Activated naive CD8-positive, alpha-beta T cell treated with anti-CD3 and anti-CD28 coated beads, Interleukin-2, amount 10 ng/mL, durations not matched to agents 7 days and 5 days (primary cell): ENCODE measurements around the gene IRX3. TPM values are rescaled to one million over a fixed set of nuclear protein-coding genes. Genes with fewer than 3 reads are reported as not detected.

Experiments used
- ATAC-seq: fragments of 150-1000 bp; cut with Tn5 transposase; one replicate; pipeline ENCODE4 v1.10.0; 2021; ENCODE audit warnings: low read depth, moderate library complexity
- POLR2A ChIA-PET: fragments of 350-600 bp; sonication (Branson Sonifier 250); formaldehyde crosslinking; loops from one replicate; lab custom pipeline; 2021; ENCODE audit warnings: antibody characterized with exemption; lab: Charles Lee
- DNase-seq: peaks from one replicate; pipeline ENCODE4 v3.0.0; 2021
- H3K27ac Mint-ChIP-seq: one replicate; pipeline ENCODE4 v1.8.0; 2022; ENCODE audit warnings: mild to moderate bottlenecking, mixed read lengths
- H3K27me3 Mint-ChIP-seq: one replicate; pipeline ENCODE4 v1.8.0; 2022; ENCODE audit warnings: mild to moderate bottlenecking, moderate library complexity, mixed read lengths
- H3K36me3 Mint-ChIP-seq: one replicate; pipeline ENCODE4 v1.8.0; 2021; ENCODE audit warnings: mild to moderate bottlenecking, mixed read lengths
- H3K4me1 Mint-ChIP-seq: one replicate; pipeline ENCODE4 v1.8.0; 2021; ENCODE audit warnings: mixed read lengths
- H3K4me3 Mint-ChIP-seq: one replicate; pipeline ENCODE4 v1.8.0; 2022; ENCODE audit warnings: mild to moderate bottlenecking, moderate library complexity, mixed read lengths
- H3K9me3 Mint-ChIP-seq: one replicate; pipeline ENCODE4 v1.8.0; 2021; ENCODE audit warnings: mixed read lengths
- total RNA-seq, 2 experiments: library from RNA; stranded (reverse); gene quantifications; one replicate each; pipeline ENCODE4 v1.2.3, GENCODE V29; 2021

Gene IRX3
- total RNA-seq, 2 experiments from 2014 or later = not detected

- POLR2A ChIA-PET = no interaction called here
- ATAC-seq = no peak
- no peak for DNase-seq
- Mint-ChIP-seq H3K27ac (peak overlapping the region; percentile 62), H3K9me3 (peaks cover 4% of the 10 kb centered on the region), H3K4me3 (peak overlapping the region; percentile 32), H3K4me1 (peaks cover 25% of the 10 kb centered on the region), H3K36me3 (peaks cover 11% of the 10 kb centered on the region), H3K27me3 (peaks cover 78% of the 10 kb centered on the region)
These were observed 1.6 kb upstream of the IRX3 start for GRCh38 chr16:54288030-54288834.

GRCh38 chr16:54287131-54288029 lies 793 bp upstream of the IRX3 start:
- ATAC-seq (no peak), DNase-seq (peak; percentile 29)
- POLR2A ChIA-PET = no interaction called here
- no peak overlapping the region for H3K4me3 Mint-ChIP-seq
- peaks cover 79% of the 10 kb centered on the region for H3K27me3 Mint-ChIP-seq
- peak overlapping the region; percentile 42 for H3K27ac Mint-ChIP-seq
- H3K36me3 Mint-ChIP-seq = peaks cover 11% of the 10 kb centered on the region
- H3K4me1 Mint-ChIP-seq = peaks cover 29% of the 10 kb centered on the region
- peaks cover 4% of the 10 kb centered on the region for H3K9me3 Mint-ChIP-seq

GRCh38 chr16:54286090-54286365 lies 559 bp downstream of the IRX3 start:
- Mint-ChIP-seq H3K27ac (no peak overlapping the region), H3K9me3 (peaks cover 4% of the 10 kb centered on the region), H3K4me3 (peak overlapping the region; percentile 83), H3K4me1 (peaks cover 29% of the 10 kb centered on the region), H3K27me3 (peaks cover 77% of the 10 kb centered on the region), H3K36me3 (peaks cover 11% of the 10 kb centered on the region)
- peak; percentile 40 for DNase-seq
- POLR2A ChIA-PET = no interaction called here
- ATAC-seq = no peak

- H3K4me3 Mint-ChIP-seq = peak overlapping the region; percentile 42
- H3K27ac Mint-ChIP-seq = peak overlapping the region; percentile 54
- DNase-seq (peak; percentile 48), ATAC-seq (no peak)
- peaks cover 7% of the 10 kb centered on the region for H3K36me3 Mint-ChIP-seq
- H3K4me1 Mint-ChIP-seq = peaks cover 25% of the 10 kb centered on the region
- peaks cover 77% of the 10 kb centered on the region for H3K27me3 Mint-ChIP-seq
- peaks cover under 1% of the 10 kb centered on the region for H3K9me3 Mint-ChIP-seq
- POLR2A ChIA-PET = interaction anchor here (1.5 kb wide), 1 partner anchor 645 kb away, joined by 4 read pairs; the partner anchor contains the start of gene IRX5
These were observed 1.0 kb downstream of the IRX3 start for GRCh38 chr16:54285414-54286089.

- Mint-ChIP-seq H3K4me3 (peak overlapping the region; percentile 42), H3K9me3 (no peaks in the 10 kb centered on the region), H3K27me3 (peaks cover 77% of the 10 kb centered on the region), H3K27ac (peak overlapping the region; percentile 54), H3K36me3 (peaks cover 5% of the 10 kb centered on the region), H3K4me1 (peaks cover 24% of the 10 kb centered on the region)
- POLR2A ChIA-PET = interaction anchor here (1.5 kb wide), 1 partner anchor 646 kb away, joined by 4 read pairs; the partner anchor contains the start of gene IRX5
- ATAC-seq (no peak), DNase-seq (no peak)
These were observed 1.6 kb downstream of the IRX3 start for GRCh38 chr16:54284931-54285413.

- Mint-ChIP-seq H3K9me3 (no peaks in the 10 kb centered on the region), H3K4me3 (no peak overlapping the region), H3K36me3 (peaks cover 5% of the 10 kb centered on the region), H3K4me1 (peaks cover 20% of the 10 kb centered on the region), H3K27ac (no peak overlapping the region), H3K27me3 (peaks cover 76% of the 10 kb centered on the region)
- POLR2A ChIA-PET = interaction anchor here (1.5 kb wide), 1 partner anchor 646 kb away, joined by 4 read pairs; the partner anchor contains the start of gene IRX5
- DNase-seq (peak; percentile 35), ATAC-seq (no peak)
These were observed 2.2 kb downstream of the IRX3 start for GRCh38 chr16:54284319-54284930.

- DNase-seq (peak; percentile 34), ATAC-seq (no peak)
- Mint-ChIP-seq H3K36me3 (peaks cover 5% of the 10 kb centered on the region), H3K9me3 (no peaks in the 10 kb centered on the region), H3K4me3 (peak overlapping the region; percentile 35), H3K27ac (no peak overlapping the region), H3K27me3 (peaks cover 72% of the 10 kb centered on the region), H3K4me1 (peaks cover 20% of the 10 kb centered on the region)
- POLR2A ChIA-PET = interaction anchor here (1.5 kb wide), 1 partner anchor 647 kb away, joined by 4 read pairs; the partner anchor contains the start of gene IRX5
These were observed 2.8 kb downstream of the IRX3 start for GRCh38 chr16:54283725-54284318.

GRCh38 chr16:54282928-54283724 lies 3.5 kb downstream of the IRX3 start:
- POLR2A ChIA-PET = no interaction called here
- Mint-ChIP-seq H3K4me3 (peak overlapping the region; percentile 35), H3K27me3 (peaks cover 67% of the 10 kb centered on the region), H3K4me1 (peaks cover 19% of the 10 kb centered on the region), H3K36me3 (peaks cover 2% of the 10 kb centered on the region), H3K27ac (no peak overlapping the region), H3K9me3 (no peaks in the 10 kb centered on the region)
- peak; percentile 27 for DNase-seq
- no peak for ATAC-seq

- ATAC-seq = peak; percentile 35
- Mint-ChIP-seq H3K27ac (no peak overlapping the region), H3K4me1 (peaks cover 19% of the 10 kb centered on the region), H3K36me3 (peaks cover 2% of the 10 kb centered on the region), H3K27me3 (peaks cover 59% of the 10 kb centered on the region), H3K4me3 (no peak overlapping the region), H3K9me3 (no peaks in the 10 kb centered on the region)
- DNase-seq = peak; percentile 44
- POLR2A ChIA-PET = no interaction called here
These were observed 4.2 kb downstream of the IRX3 start for GRCh38 chr16:54282202-54282927.

GRCh38 chr16:54281535-54282201 lies 4.9 kb downstream of the IRX3 start:
- H3K27me3 Mint-ChIP-seq = peaks cover 57% of the 10 kb centered on the region

GRCh38 chr16:54280751-54281150 lies 5.8 kb downstream of the IRX3 start:
- POLR2A ChIA-PET = no interaction called here
- Mint-ChIP-seq H3K9me3 (no peaks in the 10 kb centered on the region), H3K36me3 (no peaks in the 10 kb centered on the region), H3K4me3 (no peak overlapping the region), H3K4me1 (peaks cover 14% of the 10 kb centered on the region), H3K27ac (no peak overlapping the region), H3K27me3 (peaks cover 50% of the 10 kb centered on the region)
- DNase-seq = no peak
- ATAC-seq = no peak

More at GRCh38 chr16:54281535-54282201, 4.9 kb downstream of the IRX3 start:
- H3K27ac Mint-ChIP-seq = no peak overlapping the region
- POLR2A ChIA-PET = no interaction called here
- no peak for DNase-seq
- no peak overlapping the region for H3K4me3 Mint-ChIP-seq
- no peaks in the 10 kb centered on the region for H3K9me3 Mint-ChIP-seq
- H3K4me1 Mint-ChIP-seq = peaks cover 19% of the 10 kb centered on the region
- ATAC-seq = no peak
- peaks cover 2% of the 10 kb centered on the region for H3K36me3 Mint-ChIP-seq
